HG03439 (cell line): ENCODE measurements around the gene FOLR1.

Source experiments
- ATAC-seq: cut with Tn5 transposase; IDR thresholded peaks from one replicate; pipeline ENCODE4 v1.9.1; 2021; ENCODE audit warnings: mild to moderate bottlenecking, moderate library complexity; ENCODE audit not compliant: unreplicated experiment

FOLR1 gene

GRCh38 chr11:72234514-72234830 lies 42.5 kb downstream of the FOLR1 start:
- ATAC-seq, result no peak

- ATAC-seq, result no peak
These were observed 43.0 kb downstream of the FOLR1 start for GRCh38 chr11:72234920-72235319.

DNA sequence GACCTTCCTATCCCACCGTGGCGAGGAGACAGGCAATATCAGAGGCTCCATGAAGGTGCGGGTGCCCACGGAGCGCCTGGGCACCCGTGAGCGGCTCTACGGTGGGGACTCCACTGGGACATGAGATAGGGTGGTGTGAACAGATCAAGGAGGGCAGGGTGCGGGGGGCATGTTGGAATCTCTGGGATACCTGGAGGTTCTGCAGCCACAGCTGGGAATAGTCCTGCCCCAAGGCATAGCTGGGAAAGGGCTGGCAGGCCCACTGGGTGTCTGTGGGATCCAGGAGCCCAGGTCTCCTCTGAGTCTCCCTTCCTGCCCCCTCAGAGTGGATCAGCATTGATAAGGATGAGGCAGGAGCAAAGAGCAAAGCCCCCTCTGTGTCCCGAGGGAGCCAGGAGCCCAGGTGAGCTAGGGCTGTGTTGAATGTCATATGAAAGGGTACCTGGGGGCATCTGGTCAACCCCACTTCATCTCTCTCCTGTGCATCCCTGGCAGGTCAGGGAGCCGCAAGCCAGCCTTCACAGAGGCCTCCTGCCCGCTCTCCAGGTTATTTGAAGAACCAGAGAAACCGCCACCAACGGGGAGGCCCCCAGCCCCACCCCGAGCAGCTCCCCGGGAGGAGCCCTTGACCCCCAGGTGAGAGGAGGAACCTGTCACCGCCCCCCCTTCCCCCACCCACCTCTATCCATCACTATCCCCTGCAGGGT lies 43.6 kb downstream of the FOLR1 start:
- no peak for ATAC-seq

- no peak for ATAC-seq
These were observed 44.2 kb downstream of the FOLR1 start for GRCh38 chr11:72236083-72236697.

DNA sequence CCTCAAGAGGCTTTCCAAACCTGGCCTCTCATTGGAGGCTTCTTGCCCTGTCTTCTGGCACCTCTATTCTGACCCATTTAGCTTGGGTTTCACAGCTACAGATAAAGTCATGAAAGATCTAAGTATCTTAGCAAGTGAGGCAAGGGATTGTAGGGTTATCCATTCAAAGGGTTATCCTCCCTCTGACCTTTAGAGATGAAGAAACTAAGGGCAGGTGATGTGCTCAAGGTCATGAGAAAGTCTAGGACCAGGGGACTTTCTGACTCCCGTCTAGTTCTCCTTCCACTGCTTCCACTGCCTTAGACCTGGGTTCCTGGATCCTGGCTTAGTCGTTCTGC lies 44.8 kb downstream of the FOLR1 start:
- no peak for ATAC-seq

GRCh38 chr11:72237112-72237931 lies 45.4 kb downstream of the FOLR1 start:
- no peak for ATAC-seq

GRCh38 chr11:72238040-72238450 lies 46.1 kb downstream of the FOLR1 start:
- no peak for ATAC-seq

DNA sequence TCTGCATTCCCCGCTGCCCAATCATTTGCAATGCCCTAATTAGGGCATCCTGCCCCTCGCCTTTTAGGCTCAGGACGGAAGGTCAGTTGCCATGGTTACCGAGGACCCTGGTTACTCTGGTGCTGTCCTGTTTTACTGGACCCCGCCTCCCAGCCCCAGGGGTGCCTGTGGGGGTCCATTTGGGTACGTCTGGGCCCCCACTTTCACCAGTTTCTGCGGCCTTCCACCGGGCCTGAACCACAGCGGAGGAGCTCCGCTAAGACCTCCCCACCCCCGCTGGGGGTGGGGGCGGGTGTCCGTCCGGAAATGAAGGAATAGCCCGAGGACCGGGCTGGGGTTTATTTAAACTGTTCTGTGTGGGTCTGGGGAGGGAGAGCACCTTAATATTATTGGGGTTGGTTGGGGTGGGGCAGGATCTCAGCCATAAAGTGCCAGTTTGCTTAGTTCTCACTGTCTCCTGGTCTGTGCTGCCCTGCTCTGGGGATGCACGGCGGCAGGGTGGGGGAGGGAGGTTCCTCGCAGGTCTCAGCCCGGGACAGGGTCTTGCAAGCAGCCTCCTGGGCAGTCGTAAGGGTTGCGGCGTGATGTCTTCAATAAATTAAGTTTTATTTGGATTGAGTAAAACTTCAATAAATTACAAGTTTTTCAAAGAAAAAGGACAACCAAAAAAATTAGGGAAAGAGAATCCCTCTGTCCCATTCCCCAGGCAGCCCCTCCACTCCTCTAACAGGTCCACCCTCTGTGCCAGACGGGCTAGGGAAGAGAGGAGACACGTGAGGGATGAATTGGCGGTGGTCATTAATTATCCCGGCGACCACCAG lies 46.8 kb downstream of the FOLR1 start:
- no peak for ATAC-seq

DNA sequence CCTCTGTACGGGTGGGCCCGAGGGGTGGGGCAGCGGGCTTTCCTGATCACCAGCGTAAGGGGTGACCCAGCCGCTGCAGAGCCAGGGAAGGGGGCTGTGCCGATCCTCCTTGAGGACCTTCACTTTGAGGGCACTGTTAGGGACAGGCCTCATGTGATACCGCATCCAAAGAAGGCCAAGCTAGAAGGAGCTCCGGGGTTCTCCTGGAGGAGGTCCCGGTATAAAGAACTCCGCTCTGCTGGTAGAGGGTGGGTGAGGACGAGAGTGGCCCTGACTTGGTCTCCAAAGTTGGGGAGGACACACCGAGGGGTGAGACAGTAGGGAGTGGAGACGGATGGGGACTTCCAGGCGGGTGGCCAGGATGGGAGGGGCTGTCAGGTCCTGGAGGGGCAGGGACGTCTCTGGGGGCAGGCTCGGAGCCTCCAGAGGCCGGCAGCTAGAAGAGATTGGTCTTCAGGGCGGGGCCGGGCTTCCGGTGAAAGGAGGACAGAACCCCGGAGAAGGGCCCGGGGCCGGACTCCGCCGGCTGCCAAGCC lies 47.4 kb downstream of the FOLR1 start:
- no peak for ATAC-seq

DNA sequence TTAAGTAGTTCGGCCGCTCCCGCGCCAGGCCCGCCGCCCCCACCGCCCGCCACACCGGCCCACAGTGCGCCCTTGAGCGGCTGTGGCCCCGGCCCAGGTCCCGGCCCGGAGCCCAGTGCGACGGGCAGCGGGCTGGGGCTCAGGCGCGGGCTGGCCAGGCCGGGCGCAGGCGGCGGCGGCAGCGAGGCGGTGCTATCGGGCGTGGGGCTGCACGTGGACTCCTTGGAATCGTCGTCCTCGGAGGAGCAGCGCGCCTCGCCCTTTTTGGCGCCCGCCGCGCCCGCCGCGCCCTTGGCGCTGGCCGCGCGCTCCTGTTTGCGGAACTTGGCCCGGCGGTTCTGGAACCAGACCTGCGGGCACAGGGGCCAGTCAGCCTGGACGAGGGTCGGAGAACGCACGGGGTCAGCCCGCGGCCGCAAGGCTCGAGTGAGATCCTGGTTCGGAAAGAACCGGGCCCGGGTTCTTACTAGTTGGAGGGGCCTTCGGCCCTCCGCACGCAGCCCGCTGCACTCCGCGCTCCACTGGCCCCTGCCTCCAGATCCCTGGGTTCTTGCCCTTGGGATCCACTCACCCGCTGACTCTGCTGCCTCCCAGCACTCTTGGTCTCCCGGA lies 48.0 kb downstream of the FOLR1 start:
- ATAC-seq, result no peak

DNA sequence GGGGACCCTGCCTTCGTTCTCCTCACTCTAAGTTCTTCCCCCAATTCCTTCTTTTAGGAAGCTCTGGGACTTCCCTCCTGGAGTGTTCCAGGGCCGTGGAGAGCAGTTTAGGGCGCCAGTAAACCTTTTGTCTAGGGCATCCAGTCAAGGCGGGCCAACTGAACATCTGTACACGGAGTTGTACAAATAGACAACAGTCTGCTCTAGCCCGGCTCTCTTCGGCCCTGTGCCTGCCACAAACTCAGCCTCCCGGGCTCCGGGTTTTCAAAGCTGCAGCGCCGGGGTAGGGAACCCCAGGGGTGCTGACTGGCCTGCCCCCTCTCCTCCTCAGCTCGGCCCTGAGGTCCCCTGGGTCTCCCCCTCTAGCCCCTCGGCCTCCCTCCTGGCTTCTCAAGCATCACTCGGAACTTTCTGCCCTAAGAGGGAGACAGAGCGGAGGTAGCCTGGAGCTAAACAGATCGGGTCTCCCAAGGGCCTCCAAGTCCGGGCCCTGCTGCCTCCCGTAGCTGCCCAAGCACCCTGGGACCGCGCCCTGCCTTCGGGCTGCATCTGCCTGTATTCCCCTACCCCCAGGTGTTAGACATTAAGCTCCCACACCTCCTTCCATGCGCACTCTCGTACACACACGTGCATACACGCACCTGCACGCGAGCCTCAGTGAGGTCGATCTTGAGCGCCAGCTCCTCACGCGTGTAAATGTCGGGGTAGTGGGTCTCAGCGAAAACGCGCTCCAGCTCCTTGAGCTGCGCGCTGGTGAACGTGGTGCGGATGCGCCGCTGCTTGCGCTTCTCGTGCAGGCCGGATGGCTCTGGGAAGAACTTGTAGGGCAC lies 48.7 kb downstream of the FOLR1 start:
- ATAC-seq, result no peak

DNA sequence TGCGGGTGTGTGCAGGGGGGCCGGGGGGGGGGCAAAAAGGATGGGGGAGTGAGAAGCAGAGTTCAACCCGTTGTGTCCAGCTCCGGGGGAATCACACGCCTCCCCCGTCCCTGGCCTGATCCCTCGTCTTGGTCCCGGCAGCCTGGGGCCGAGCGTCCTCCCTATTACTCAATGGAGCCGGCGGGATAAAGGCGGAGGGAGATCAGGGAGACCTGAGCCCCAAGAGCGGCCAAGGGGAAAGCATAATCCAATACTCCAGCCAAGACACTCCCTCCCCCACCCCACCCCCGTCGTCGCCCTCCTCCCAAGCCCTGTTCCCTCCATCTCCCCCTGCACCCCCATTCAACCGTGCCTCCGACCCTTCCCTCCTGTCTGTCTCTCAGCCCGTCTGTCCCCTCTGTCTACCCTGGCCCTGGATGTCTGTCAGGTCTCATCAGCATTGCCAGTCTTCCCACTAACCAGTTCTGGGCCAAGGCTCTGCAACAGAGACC lies 49.4 kb downstream of the FOLR1 start:
- ATAC-seq, result no peak

- no peak for ATAC-seq
These were observed 50.2 kb downstream of the FOLR1 start for GRCh38 chr11:72242141-72242540.

- no peak for ATAC-seq
These were observed 51.5 kb downstream of the FOLR1 start for GRCh38 chr11:72243173-72244059.

- ATAC-seq, result no peak
These were observed 52.1 kb downstream of the FOLR1 start, which contains the start of gene PHOX2A for GRCh38 chr11:72244060-72244360. TSS of gene PHOX2A (minus strand) at chr11:72244176. CDS start at chr11:72244004, 172 bp downstream.

GRCh38 chr11:72244361-72245262 lies 52.7 kb downstream of the FOLR1 start:
- ATAC-seq, result no peak

GRCh38 chr11:72245263-72245816 lies 53.4 kb downstream of the FOLR1 start:
- ATAC-seq, result no peak
